GM12801 (cell line): ENCODE measurements around the gene PRPSAP2.

Source experiments
- CTCF ChIP-seq: IDR thresholded peaks from one replicate; pipeline ENCODE4 v1.5.1; 2011; ENCODE audit warnings: control low read depth; ENCODE audit not compliant: insufficient read length; ENCODE audit errors: extremely low read depth

Gene PRPSAP2

GRCh38 chr17:18910881-18911280 lies 53.0 kb downstream of the PRPSAP2 start:
- no peak for TF ChIP-seq CTCF

- no peak for TF ChIP-seq CTCF
These were observed 59.0 kb downstream of the PRPSAP2 start for GRCh38 chr17:18916816-18917500.

- TF ChIP-seq CTCF: no peak
These were observed 59.6 kb downstream of the PRPSAP2 start for GRCh38 chr17:18917506-18918032.

GRCh38 chr17:18919963-18920362 lies 62.0 kb downstream of the PRPSAP2 start:
- no peak for TF ChIP-seq CTCF

GRCh38 chr17:18920911-18921441 lies 63.0 kb downstream of the PRPSAP2 start:
- TF ChIP-seq CTCF: no peak

- no peak for TF ChIP-seq CTCF
These were observed 63.6 kb downstream of the PRPSAP2 start for GRCh38 chr17:18921485-18921884.

- TF ChIP-seq CTCF: no peak
These were observed 64.1 kb downstream of the PRPSAP2 start for GRCh38 chr17:18921912-18922451.
